Fibroblast of mammary gland (primary cell): ENCODE measurements around the gene ZER1.

Experiments
- DNase-seq: peaks from one replicate; pipeline ENCODE4 v3.0.0-alpha.2; 2010; ENCODE audit warnings: low read depth
- H3K4me3 ChIP-seq: 2 replicates; pipeline ENCODE4 v1.5.1; 2011; ENCODE audit warnings: low read depth, mild to moderate bottlenecking, low read length, moderate library complexity; ENCODE audit not compliant: control insufficient read depth
- CTCF ChIP-seq: conservative IDR thresholded peaks from 2 replicates; pipeline ENCODE4 v1.5.1; 2011; ENCODE audit warnings: low read depth, low read length, inconsistent platforms; ENCODE audit not compliant: control insufficient read depth, insufficient read depth

Gene ZER1

GRCh38 chr9:128773049-128773448 is 1.3 kb upstream of the ZER1 start:
- no peak for TF ChIP-seq CTCF

GRCh38 chr9:128771094-128771721 is 519 bp downstream of the ZER1 start:
- peak overlapping the region; percentile 92 for H3K4me3 ChIP-seq
- DNase-seq = peak; percentile 16
- no peak for TF ChIP-seq CTCF

More at GRCh38 chr9:128773049-128773448, 1.3 kb upstream of the ZER1 start:
- H3K4me3 ChIP-seq = no peak overlapping the region
- DNase-seq = no peak

GRCh38 chr9:128770286-128771030 is 1.3 kb downstream of the ZER1 start:
- peak overlapping the region; percentile 92 for H3K4me3 ChIP-seq
- no peak for DNase-seq
- no peak for TF ChIP-seq CTCF

- no peak for DNase-seq
- TF ChIP-seq CTCF = no peak
- no peak overlapping the region for H3K4me3 ChIP-seq
Measured at GRCh38 chr9:128768606-128769005, 3.1 kb downstream of the ZER1 start.

GRCh38 chr9:128765499-128765898 is 6.2 kb downstream of the ZER1 start:
- H3K4me3 ChIP-seq = no peak overlapping the region
- TF ChIP-seq CTCF = no peak
- no peak for DNase-seq

GRCh38 chr9:128764361-128764760 is 7.4 kb downstream of the ZER1 start:
- no peak for DNase-seq
- TF ChIP-seq CTCF = no peak
- no peak overlapping the region for H3K4me3 ChIP-seq
